Mesenchymal stem cell (in vitro differentiated cells and primary cell): ENCODE data around the gene AKT1.
A peak's percentile ranks its signal among the peaks of the same experiment; 100 is the strongest.

ENCODE experiments used
- DNase-seq: peaks from one replicate; pipeline ENCODE4 v3.0.0-alpha.2; 2013
- H2AFZ ChIP-seq: one replicate; pipeline ENCODE4 v1.6.1; 2013; ENCODE audit warnings: low read depth, mild to moderate bottlenecking, control low read depth, inconsistent platforms, low read length, moderate library complexity
- H2AK5ac ChIP-seq: 2 replicates; pipeline ENCODE4 v1.6.1; 2013; ENCODE audit warnings: low read length, moderate library complexity, mild to moderate bottlenecking, inconsistent platforms; ENCODE audit not compliant: severe bottlenecking
- H2BK120ac ChIP-seq: one replicate; pipeline ENCODE4 v1.6.1; 2013; ENCODE audit warnings: low read depth, mild to moderate bottlenecking, inconsistent platforms, low read length, moderate library complexity
- H2BK12ac ChIP-seq, 2 experiments: one replicate each; pipeline ENCODE4 v1.6.1; 2013; ENCODE audit warnings: inconsistent platforms in 2 of 2, low read length in 2 of 2, mild to moderate bottlenecking in 2 of 2, moderate library complexity in 2 of 2, control low read depth in 1 of 2
- H2BK15ac ChIP-seq: one replicate; pipeline ENCODE4 v1.6.1; 2013; ENCODE audit warnings: mild to moderate bottlenecking, low read depth, inconsistent platforms; ENCODE audit not compliant: poor library complexity, severe bottlenecking
- H2BK5ac ChIP-seq: 2 replicates; pipeline ENCODE4 v1.6.1; 2013; ENCODE audit warnings: low read depth, mild to moderate bottlenecking, low read length, control low read depth, inconsistent platforms; ENCODE audit not compliant: poor library complexity, severe bottlenecking
- H3K14ac ChIP-seq, 2 experiments: one replicate each; pipeline ENCODE4 v1.6.1; 2013; ENCODE audit warnings: inconsistent platforms in 2 of 2, low read length in 2 of 2, control low read depth in 1 of 2, mild to moderate bottlenecking in 1 of 2, moderate library complexity in 1 of 2
- H3K18ac ChIP-seq, 2 experiments: one replicate each; pipeline ENCODE4 v1.6.1; 2013; ENCODE audit warnings: inconsistent platforms in 2 of 2, low read length in 2 of 2, control low read depth in 1 of 2, low read depth in 1 of 2, mild to moderate bottlenecking in 1 of 2
- H3K23ac ChIP-seq, 2 experiments: one replicate each; pipeline ENCODE4 v1.6.1; 2013; ENCODE audit warnings: inconsistent platforms in 2 of 2, low read length in 2 of 2, mild to moderate bottlenecking in 2 of 2, moderate library complexity in 2 of 2, control low read depth in 1 of 2
- H3K27ac ChIP-seq: 2 replicates; pipeline ENCODE4 v1.5.1; 2013; ENCODE audit warnings: mild to moderate bottlenecking, moderate library complexity, low read length, control low read depth, inconsistent platforms; ENCODE audit not compliant: poor library complexity, severe bottlenecking
- H3K27me3 ChIP-seq, 2 experiments: 2 replicates each; pipeline versions ENCODE4 v1.6.1 to v1.7.0; 2013; ENCODE audit warnings: low read length in 2 of 2, mild to moderate bottlenecking in 2 of 2, moderate library complexity in 2 of 2, control low read depth in 1 of 2, inconsistent platforms in 1 of 2; ENCODE audit not compliant: control insufficient read depth in 1 of 2, insufficient read depth in 1 of 2
- H3K36me3 ChIP-seq, 2 experiments: 2 replicates each; pipeline versions ENCODE4 v1.6.1 to v1.7.0; 2013; ENCODE audit warnings: low read length in 2 of 2, control low read depth in 1 of 2, inconsistent platforms in 1 of 2, low read depth in 1 of 2, mild to moderate bottlenecking in 1 of 2; ENCODE audit not compliant: insufficient read depth in 2 of 2, control insufficient read depth in 1 of 2
- H3K4ac ChIP-seq, 2 experiments: one replicate each; pipeline ENCODE4 v1.6.1; 2013; ENCODE audit warnings: inconsistent platforms in 2 of 2, low read length in 2 of 2, mild to moderate bottlenecking in 2 of 2, moderate library complexity in 2 of 2, control low read depth in 1 of 2, low read depth in 1 of 2
- H3K4me1 ChIP-seq: 2 replicates; pipeline ENCODE4 v1.6.1; 2013; ENCODE audit warnings: low read depth, low read length, control low read depth; ENCODE audit not compliant: control insufficient read depth, insufficient read depth
- H3K4me2 ChIP-seq: 2 replicates; pipeline ENCODE4 v1.6.1; 2013; ENCODE audit warnings: low read length, mild to moderate bottlenecking, inconsistent platforms; ENCODE audit not compliant: poor library complexity, severe bottlenecking
- H3K4me3 ChIP-seq, 2 experiments: 2 replicates each; pipeline versions ENCODE4 v1.5.1 to v1.7.0; 2013; ENCODE audit warnings: low read length in 2 of 2, mild to moderate bottlenecking in 2 of 2, control low read depth in 1 of 2, low read depth in 1 of 2; ENCODE audit not compliant: insufficient read depth in 1 of 2
- H3K79me1 ChIP-seq: replicated peaks from 2 replicates; pipeline ENCODE4 v1.6.1; 2013; ENCODE audit warnings: mild to moderate bottlenecking, control low read depth, low read length, inconsistent platforms; ENCODE audit not compliant: poor library complexity, severe bottlenecking
- H3K9ac ChIP-seq: 2 replicates; pipeline ENCODE4 v1.7.0; 2013; ENCODE audit warnings: mild to moderate bottlenecking, low read length, moderate library complexity
- H3K9me3 ChIP-seq: 2 replicates; pipeline ENCODE4 v1.7.0; 2013; ENCODE audit warnings: mild to moderate bottlenecking, low read length; ENCODE audit not compliant: control insufficient read depth
- H4K8ac ChIP-seq: one replicate; pipeline ENCODE4 v1.6.1; 2013; ENCODE audit warnings: inconsistent platforms, mild to moderate bottlenecking, low read length, moderate library complexity
- H4K91ac ChIP-seq: one replicate; pipeline ENCODE4 v1.6.1; 2013; ENCODE audit warnings: mild to moderate bottlenecking, low read length, inconsistent platforms
- WGBS: methylation state at CpG from one replicate; pipeline ENCODE4 v1.1.7; 2013; ENCODE audit warnings: mixed read lengths; 5-methylcytosine and 5-hydroxymethylcytosine counted together

The AKT1 gene

DNA sequence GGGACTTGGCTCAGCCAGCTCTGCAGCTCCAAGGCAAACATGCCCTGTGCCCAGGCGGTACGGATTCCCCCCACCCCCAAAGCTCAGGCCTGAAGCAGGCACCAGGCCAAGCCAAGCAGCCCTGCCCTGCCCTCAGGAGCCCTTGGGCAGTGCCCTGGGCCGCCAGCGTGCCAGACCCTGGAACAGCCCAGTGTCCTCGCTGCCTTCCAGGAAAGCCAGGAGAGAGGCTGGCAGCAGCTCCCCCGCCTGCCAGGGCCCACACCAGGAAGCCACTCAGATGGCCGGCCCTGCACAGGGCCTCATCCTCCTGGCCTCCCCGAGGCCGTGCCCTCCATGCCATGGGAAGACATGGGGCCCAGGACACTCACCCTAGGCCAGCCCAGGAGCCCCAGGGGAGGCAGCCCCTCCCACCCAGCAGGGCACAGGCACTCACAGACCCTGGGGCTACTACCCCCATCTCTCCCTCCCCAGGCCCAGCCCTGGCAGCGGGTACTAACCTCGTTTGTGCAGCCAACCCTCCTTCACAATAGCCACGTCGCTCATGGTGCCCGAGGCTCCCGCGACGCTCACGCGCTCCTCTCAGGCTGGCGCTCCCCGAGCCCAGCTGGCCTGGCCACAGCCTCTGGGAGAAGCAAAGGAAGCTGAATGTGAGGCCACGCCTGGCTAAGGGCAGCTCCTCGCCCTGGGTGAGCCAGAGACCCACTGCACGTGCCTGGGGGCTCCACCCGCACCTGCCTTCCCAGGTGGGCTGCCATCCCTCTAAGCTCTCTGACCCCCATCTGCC, 3.3 kb downstream of the AKT1 start:
- no peak overlapping the region for H2BK15ac ChIP-seq
- WGBS, result 96% methylated on average over 25 of the region's 25 CpGs
- peaks cover 28 to 58% of the 10 kb centered on the region in 2 experiments for H3K36me3 ChIP-seq
- no peaks in the 10 kb centered on the region for H3K27me3 ChIP-seq
- H2AK5ac ChIP-seq, result no peak overlapping the region
- H2BK120ac ChIP-seq, result no peak overlapping the region
- H3K23ac ChIP-seq, result no peak overlapping the region
- DNase-seq, result no peak
- no peak overlapping the region for H3K4ac ChIP-seq
- H3K4me1 ChIP-seq, result peaks cover 54% of the 10 kb centered on the region
- H3K14ac ChIP-seq, result no peak overlapping the region
- H4K8ac ChIP-seq, result no peak overlapping the region
- H3K4me2 ChIP-seq, result no peak overlapping the region
- H3K9me3 ChIP-seq, result no peaks in the 10 kb centered on the region
- H3K27ac ChIP-seq, result no peak overlapping the region
- no peak overlapping the region for H2BK5ac ChIP-seq
- peak overlapping the region in 1 of 2 experiments; percentile 48 for H3K18ac ChIP-seq
- peak overlapping the region; percentile 29 for H4K91ac ChIP-seq
- no peak overlapping the region for H3K4me3 ChIP-seq
- no peak overlapping the region for H2BK12ac ChIP-seq
- H2AFZ ChIP-seq, result no peak overlapping the region
- H3K79me1 ChIP-seq, result peaks cover 25% of the 10 kb centered on the region
- H3K9ac ChIP-seq, result no peak overlapping the region

DNA sequence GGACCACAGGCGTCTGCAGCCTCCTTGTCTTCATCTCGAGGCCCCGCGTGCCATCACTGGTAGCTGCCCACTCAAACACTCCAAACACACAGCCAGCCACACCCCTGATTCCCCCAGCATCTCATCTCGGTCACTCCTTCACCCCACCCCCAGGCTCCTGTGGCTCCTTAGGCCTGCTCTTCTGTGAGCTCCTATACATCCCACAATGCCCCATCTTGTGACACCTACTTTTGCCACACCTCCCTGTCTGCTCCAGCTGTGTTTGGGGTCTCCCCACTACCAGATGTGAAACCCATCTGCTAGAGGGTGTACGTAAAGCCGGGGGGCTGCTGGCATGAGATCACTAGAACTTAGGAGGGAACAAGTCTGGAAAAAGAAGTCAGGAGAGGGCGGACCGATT, 4.1 kb downstream of the AKT1 start:
- WGBS, result 94% methylated on average over 9 of the region's 9 CpGs
- H3K4me1 ChIP-seq, result peaks cover 50% of the 10 kb centered on the region
- H2BK15ac ChIP-seq, result no peak overlapping the region
- no peak overlapping the region for H2AK5ac ChIP-seq
- no peaks in the 10 kb centered on the region for H3K27me3 ChIP-seq
- H3K4me3 ChIP-seq, result no peak overlapping the region
- H3K4ac ChIP-seq, result no peak overlapping the region
- H2BK5ac ChIP-seq, result no peak overlapping the region
- peaks cover 34 to 67% of the 10 kb centered on the region in 2 experiments for H3K36me3 ChIP-seq
- no peak overlapping the region for H2BK120ac ChIP-seq
- no peak overlapping the region for H3K9ac ChIP-seq
- H4K8ac ChIP-seq, result no peak overlapping the region
- DNase-seq, result no peak
- H4K91ac ChIP-seq, result no peak overlapping the region
- no peaks in the 10 kb centered on the region for H3K9me3 ChIP-seq
- H3K23ac ChIP-seq, result no peak overlapping the region
- H3K79me1 ChIP-seq, result peaks cover 27% of the 10 kb centered on the region
- H2BK12ac ChIP-seq, result no peak overlapping the region
- H3K18ac ChIP-seq, result no peak overlapping the region
- H3K14ac ChIP-seq, result no peak overlapping the region
- no peak overlapping the region for H3K4me2 ChIP-seq
- H2AFZ ChIP-seq, result no peak overlapping the region
- no peak overlapping the region for H3K27ac ChIP-seq

DNA sequence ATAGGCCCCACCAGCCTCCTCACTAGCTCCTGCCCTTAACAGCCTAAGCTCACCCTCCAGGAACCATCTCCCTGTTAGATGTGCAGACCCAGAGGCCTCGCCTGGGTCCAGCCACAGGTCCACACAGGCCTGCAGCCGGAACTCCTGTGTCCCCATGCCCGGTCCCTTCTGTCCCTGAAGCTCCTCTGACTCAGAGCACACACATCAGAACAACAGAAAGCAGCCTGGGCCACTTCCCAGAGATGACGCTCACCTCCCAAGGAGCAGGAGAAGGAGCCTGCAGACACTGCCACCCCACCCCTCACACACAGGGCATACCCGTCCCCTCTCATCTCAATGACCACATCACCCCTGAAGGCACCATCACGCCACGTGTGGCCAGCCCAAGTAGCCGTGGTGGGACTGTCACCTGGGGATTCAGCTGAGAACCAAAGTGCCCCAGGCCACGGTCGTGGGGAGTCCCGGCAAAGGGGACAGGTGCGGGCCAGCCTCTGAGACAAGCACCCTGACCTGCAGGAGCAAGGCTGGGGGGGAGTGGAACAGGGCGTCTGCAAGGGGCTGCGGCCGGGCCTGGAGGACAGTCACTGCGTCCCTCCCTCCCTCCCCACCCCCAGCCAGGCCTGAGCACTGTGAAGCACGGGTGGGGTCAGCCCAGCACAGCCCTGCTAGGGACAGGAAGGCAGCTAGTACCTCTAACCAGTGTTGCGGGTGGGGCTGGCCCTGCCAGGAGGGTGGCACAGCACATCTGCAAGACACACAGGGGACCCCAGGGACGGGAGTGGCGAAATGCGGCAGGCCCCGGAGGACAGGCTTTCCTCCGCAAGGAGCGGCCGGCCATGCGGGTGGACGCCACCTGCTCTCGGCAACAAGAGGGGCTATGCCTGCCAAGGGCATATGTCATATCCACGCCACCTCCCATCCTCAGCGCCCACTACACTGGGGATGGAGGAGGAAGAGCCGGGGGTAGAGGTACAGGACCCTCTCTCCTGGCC, 5.5 kb downstream of the AKT1 start:
- no peak overlapping the region for H3K4ac ChIP-seq
- no peak overlapping the region for H4K8ac ChIP-seq
- no peak overlapping the region for H3K27ac ChIP-seq
- peaks cover 45% of the 10 kb centered on the region for H3K4me1 ChIP-seq
- peaks cover 35% of the 10 kb centered on the region for H3K79me1 ChIP-seq
- H2BK120ac ChIP-seq, result no peak overlapping the region
- no peak overlapping the region for H4K91ac ChIP-seq
- H3K4me2 ChIP-seq, result no peak overlapping the region
- no peak overlapping the region for H2AK5ac ChIP-seq
- DNase-seq, result no peak
- no peak overlapping the region for H2BK12ac ChIP-seq
- no peaks in the 10 kb centered on the region for H3K27me3 ChIP-seq
- H2AFZ ChIP-seq, result no peak overlapping the region
- WGBS, result 92% methylated on average over 22 of the region's 31 CpGs
- H3K14ac ChIP-seq, result no peak overlapping the region
- H2BK5ac ChIP-seq, result no peak overlapping the region
- H3K9ac ChIP-seq, result no peak overlapping the region
- H2BK15ac ChIP-seq, result no peak overlapping the region
- H3K18ac ChIP-seq, result no peak overlapping the region
- peak overlapping the region in 1 of 2 experiments; percentile 15 for H3K23ac ChIP-seq
- peaks cover 34 to 81% of the 10 kb centered on the region in 2 experiments for H3K36me3 ChIP-seq
- no peak overlapping the region for H3K4me3 ChIP-seq
- H3K9me3 ChIP-seq, result no peaks in the 10 kb centered on the region
